T-helper 2 cell treated with Interferon-gamma antibody and Interleukin-4, amounts not matched to agents 5 μg/mL and 100 μg/mL, for 36 hours (primary cell): ENCODE measurements around the gene GMCL1.
A peak's percentile ranks its signal among the peaks of the same experiment; 100 is the strongest.
"Not testable (repeated sequence)": the region's sequence is repeated elsewhere in the genome, so short reads cannot be mapped to it uniquely, and the experiment has no call there.

Experiments used
- DNase-seq: peaks from one replicate; pipeline ENCODE4 v3.0.0; 2021; ENCODE audit warnings: low spot score
- H3K27ac Mint-ChIP-seq: one replicate; pipeline ENCODE4 v1.8.0; 2021; ENCODE audit warnings: mild to moderate bottlenecking, mixed read lengths
- H3K27me3 Mint-ChIP-seq: one replicate; pipeline ENCODE4 v1.8.0; 2021; ENCODE audit warnings: low read depth, mixed read lengths
- H3K36me3 Mint-ChIP-seq: one replicate; pipeline ENCODE4 v1.8.0; 2021; ENCODE audit warnings: low read depth, mixed read lengths
- H3K4me1 Mint-ChIP-seq: one replicate; pipeline ENCODE4 v1.8.0; 2021; ENCODE audit warnings: low read depth, mixed read lengths
- H3K4me3 Mint-ChIP-seq: one replicate; pipeline ENCODE4 v1.8.0; 2022; ENCODE audit warnings: mild to moderate bottlenecking, moderate library complexity, mixed read lengths
- H3K9me3 Mint-ChIP-seq: one replicate; pipeline ENCODE4 v1.8.0; 2021; ENCODE audit warnings: mixed read lengths

The GMCL1 gene

DNA sequence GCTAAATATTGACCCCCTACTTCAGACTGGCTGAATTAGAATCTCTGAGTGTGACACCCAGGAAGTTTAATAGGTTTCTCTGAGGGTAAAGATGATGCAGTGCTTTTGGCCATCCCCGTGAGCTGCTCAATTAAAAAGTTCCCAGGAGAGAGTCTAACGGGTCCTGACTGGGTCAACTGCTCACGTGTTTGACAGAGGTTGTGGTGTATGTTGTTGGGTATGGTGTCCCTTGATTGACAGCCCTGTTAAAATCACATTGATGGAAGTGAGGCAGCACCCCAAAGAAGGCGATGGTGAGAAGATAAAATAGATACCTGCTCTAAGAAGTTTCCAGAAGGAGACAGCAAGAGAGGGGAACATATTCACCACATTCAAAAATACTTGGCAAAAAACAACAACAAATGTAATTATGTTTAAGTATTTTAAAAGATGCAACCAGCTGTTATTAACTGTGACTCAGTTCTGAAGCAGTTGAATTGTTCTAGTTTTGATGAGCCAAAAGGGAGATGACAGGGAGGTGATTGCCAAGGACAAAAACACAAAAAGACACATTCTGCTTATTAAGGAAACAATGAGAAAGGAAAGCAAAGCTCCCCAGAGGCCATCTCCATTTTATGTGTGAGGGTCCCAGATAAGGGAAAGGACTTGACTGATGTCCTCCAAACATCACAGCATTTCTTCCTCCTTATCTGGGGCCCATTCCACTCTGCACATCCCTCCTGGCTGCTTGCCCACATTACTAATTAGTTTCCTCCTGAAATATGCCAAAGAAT, 11.5 kb upstream of the GMCL1 start:
- H3K36me3 Mint-ChIP-seq: peaks cover 37% of the 10 kb centered on the region

GRCh38 chr2:69827796-69828540, 1.5 kb upstream of the GMCL1 start:
- Mint-ChIP-seq H3K4me1 (peaks cover 29% of the 10 kb centered on the region), H3K27ac (peak overlapping the region; percentile 97)
- no peak for DNase-seq

More for the DNA sequence above, 11.5 kb upstream of the GMCL1 start:
- peaks cover 14% of the 10 kb centered on the region for H3K4me1 Mint-ChIP-seq
- H3K9me3 Mint-ChIP-seq: no peaks in the 10 kb centered on the region
- H3K27ac Mint-ChIP-seq: no peak overlapping the region
- H3K4me3 Mint-ChIP-seq: no peak overlapping the region
- DNase-seq: no peak
- H3K27me3 Mint-ChIP-seq: no peaks in the 10 kb centered on the region

DNA sequence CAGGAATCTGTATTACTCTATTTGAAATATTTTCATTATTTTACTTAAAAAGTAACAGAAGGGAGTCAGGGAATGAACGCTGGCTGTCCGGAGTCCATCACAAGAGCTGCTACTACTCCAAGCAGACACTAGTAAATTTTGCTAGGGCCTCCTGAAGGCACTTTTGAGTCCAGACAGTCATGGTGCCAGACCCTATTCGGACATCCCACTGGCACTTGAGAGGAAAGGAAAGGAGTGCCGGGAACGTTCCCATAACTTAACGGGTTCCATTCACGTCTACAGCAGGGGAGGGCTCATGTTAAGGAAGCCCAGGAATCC, 563 bp upstream of the GMCL1 start:
- no peaks in the 10 kb centered on the region for H3K27me3 Mint-ChIP-seq
- peak overlapping the region; percentile 88 for H3K4me3 Mint-ChIP-seq
- H3K4me1 Mint-ChIP-seq: peaks cover 36% of the 10 kb centered on the region
- no peak for DNase-seq
- H3K9me3 Mint-ChIP-seq: no peaks in the 10 kb centered on the region
- peak overlapping the region; percentile 97 for H3K27ac Mint-ChIP-seq
- H3K36me3 Mint-ChIP-seq: peaks cover 24% of the 10 kb centered on the region

More at GRCh38 chr2:69827796-69828540, 1.5 kb upstream of the GMCL1 start:
- Mint-ChIP-seq H3K9me3 (no peaks in the 10 kb centered on the region), H3K36me3 (peaks cover 18% of the 10 kb centered on the region), H3K4me3 (peak overlapping the region; percentile 88), H3K27me3 (no peaks in the 10 kb centered on the region)

GRCh38 chr2:69830045-69830905, 815 bp downstream of the GMCL1 start:
- Mint-ChIP-seq H3K36me3 (peaks cover 33% of the 10 kb centered on the region), H3K27ac (peak overlapping the region; percentile 97), H3K4me3 (peak overlapping the region; percentile 88), H3K27me3 (no peaks in the 10 kb centered on the region), H3K9me3 (no peaks in the 10 kb centered on the region), H3K4me1 (peaks cover 48% of the 10 kb centered on the region)
- DNase-seq: peak; percentile 56

- DNase-seq, H3K9me3 Mint-ChIP-seq, H3K27me3 Mint-ChIP-seq: not testable (repeated sequence)
- peaks cover 53% of the 10 kb centered on the region for H3K4me1 Mint-ChIP-seq
- peaks cover 32% of the 10 kb centered on the region for H3K36me3 Mint-ChIP-seq
- H3K27ac Mint-ChIP-seq: peak overlapping the region; percentile 75
- peak overlapping the region; percentile 88 for H3K4me3 Mint-ChIP-seq
Measured at GRCh38 chr2:69830906-69831241, 1.4 kb downstream of the GMCL1 start.

- no peak for DNase-seq
- Mint-ChIP-seq H3K36me3 (peaks cover 34% of the 10 kb centered on the region), H3K9me3 (no peaks in the 10 kb centered on the region), H3K27me3 (no peaks in the 10 kb centered on the region), H3K27ac (peak overlapping the region; percentile 33), H3K4me3 (peak overlapping the region; percentile 88), H3K4me1 (peaks cover 58% of the 10 kb centered on the region)
Measured at GRCh38 chr2:69831354-69831905, 2.0 kb downstream of the GMCL1 start.

GRCh38 chr2:69833752-69834151, 4.3 kb downstream of the GMCL1 start:
- peaks cover 47% of the 10 kb centered on the region for H3K4me1 Mint-ChIP-seq
- no peaks in the 10 kb centered on the region for H3K9me3 Mint-ChIP-seq
- H3K27ac Mint-ChIP-seq: no peak overlapping the region
- no peak for DNase-seq
- H3K4me3 Mint-ChIP-seq: peak overlapping the region; percentile 48
- H3K27me3 Mint-ChIP-seq: no peaks in the 10 kb centered on the region
- H3K36me3 Mint-ChIP-seq: peaks cover 40% of the 10 kb centered on the region

DNA sequence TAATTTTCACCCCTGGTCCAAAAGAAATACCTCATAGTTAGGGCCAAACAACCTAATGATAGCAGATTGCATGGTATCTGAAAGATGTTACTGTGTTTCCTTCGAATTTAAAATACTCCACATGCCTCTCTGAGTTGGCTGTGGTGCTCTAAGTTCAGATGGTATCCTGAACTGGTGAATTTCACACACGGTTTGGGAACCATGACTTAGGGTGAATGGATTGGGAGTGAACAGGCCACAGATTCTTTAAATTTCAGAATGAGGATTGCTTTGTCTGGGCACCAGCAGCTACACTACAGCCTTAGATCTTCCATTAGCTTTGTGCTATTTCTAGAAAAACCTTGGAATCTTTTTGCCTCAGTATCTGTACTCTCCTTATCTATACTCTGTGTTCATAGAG, 6.2 kb downstream of the GMCL1 start:
- Mint-ChIP-seq H3K4me1 (peaks cover 44% of the 10 kb centered on the region), H3K9me3 (no peaks in the 10 kb centered on the region), H3K4me3 (no peak overlapping the region), H3K36me3 (peaks cover 47% of the 10 kb centered on the region), H3K27me3 (no peaks in the 10 kb centered on the region), H3K27ac (no peak overlapping the region)
- no peak for DNase-seq

DNA sequence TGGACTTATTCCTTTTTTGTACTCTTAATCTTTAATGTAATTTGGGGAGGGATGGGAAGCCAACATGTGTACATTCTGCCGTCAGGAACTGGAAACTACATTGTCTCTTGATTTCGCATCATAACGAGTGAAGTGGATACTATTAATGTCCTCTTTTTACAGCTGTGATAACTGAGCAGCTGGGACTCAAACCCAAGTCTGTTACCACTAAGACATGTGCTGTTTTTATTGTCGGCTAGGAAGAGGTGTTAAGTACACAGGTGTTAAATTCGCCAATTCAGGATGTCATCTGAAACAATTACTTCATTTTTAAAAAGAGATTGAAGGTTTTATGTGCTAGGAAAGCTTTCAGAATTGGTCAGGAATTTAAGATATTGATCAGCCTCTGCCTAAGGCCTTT, 6.9 kb downstream of the GMCL1 start:
- Mint-ChIP-seq H3K27me3 (no peaks in the 10 kb centered on the region), H3K4me1 (peaks cover 44% of the 10 kb centered on the region), H3K9me3 (no peaks in the 10 kb centered on the region), H3K4me3 (no peak overlapping the region), H3K27ac (no peak overlapping the region), H3K36me3 (peaks cover 48% of the 10 kb centered on the region)
- DNase-seq: no peak

- Mint-ChIP-seq H3K4me1 (peaks cover 38% of the 10 kb centered on the region), H3K36me3 (peaks cover 49% of the 10 kb centered on the region), H3K4me3 (no peak overlapping the region), H3K9me3 (no peaks in the 10 kb centered on the region), H3K27me3 (no peaks in the 10 kb centered on the region), H3K27ac (no peak overlapping the region)
- no peak for DNase-seq
Measured at GRCh38 chr2:69837533-69837932, 8.1 kb downstream of the GMCL1 start.

DNA sequence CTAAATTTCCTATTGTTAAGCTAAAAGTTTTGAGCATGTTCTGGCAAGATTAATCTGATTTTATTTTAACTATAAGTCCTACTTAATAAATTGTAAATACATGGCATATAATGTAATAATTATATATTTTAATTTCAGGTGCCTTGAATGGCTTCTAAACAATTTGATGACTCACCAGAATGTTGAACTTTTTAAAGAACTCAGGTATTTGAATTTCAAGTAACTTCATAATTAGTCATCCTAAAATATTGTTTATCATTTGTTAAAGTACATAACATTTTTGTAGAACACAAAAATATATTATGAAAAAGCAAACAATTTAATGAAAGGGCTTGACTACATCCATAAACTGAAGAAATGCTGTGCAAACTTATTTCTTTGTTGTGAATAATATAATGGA, 14.5 kb downstream of the GMCL1 start:
- Mint-ChIP-seq H3K27ac (no peak overlapping the region), H3K4me3 (no peak overlapping the region), H3K27me3 (no peaks in the 10 kb centered on the region), H3K4me1 (peaks cover 8% of the 10 kb centered on the region), H3K9me3 (no peaks in the 10 kb centered on the region), H3K36me3 (peaks cover 46% of the 10 kb centered on the region)
- DNase-seq: no peak

DNA sequence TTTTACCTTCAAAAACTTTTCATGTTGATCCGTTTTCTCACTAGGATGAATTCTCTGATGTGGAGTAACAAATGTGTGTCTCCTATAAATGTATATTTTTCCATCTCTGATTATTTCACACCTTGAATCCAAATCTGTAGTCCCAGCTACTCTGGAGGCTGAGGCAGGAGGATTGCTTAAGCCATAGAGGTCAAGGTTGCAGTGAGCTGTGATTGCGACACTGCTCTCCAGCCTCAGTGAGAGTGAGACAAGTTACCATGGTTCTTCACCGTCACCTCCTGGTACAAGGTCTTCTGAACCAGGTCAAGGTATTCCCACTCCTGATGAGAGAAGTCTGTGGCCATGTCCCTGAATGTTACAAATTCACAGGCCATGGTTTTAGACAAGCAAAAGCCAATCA, 15.1 kb downstream of the GMCL1 start:
- Mint-ChIP-seq H3K4me1 (peaks cover 8% of the 10 kb centered on the region), H3K9me3 (no peaks in the 10 kb centered on the region), H3K4me3 (no peak overlapping the region), H3K36me3 (peaks cover 47% of the 10 kb centered on the region), H3K27ac (no peak overlapping the region), H3K27me3 (no peaks in the 10 kb centered on the region)
- no peak for DNase-seq

GRCh38 chr2:69846182-69847067, 17.0 kb downstream of the GMCL1 start:
- H3K4me3 Mint-ChIP-seq: no peak overlapping the region
- H3K4me1 Mint-ChIP-seq: peaks cover 8% of the 10 kb centered on the region
- H3K27ac Mint-ChIP-seq: no peak overlapping the region
- no peaks in the 10 kb centered on the region for H3K27me3 Mint-ChIP-seq
- H3K36me3 Mint-ChIP-seq: peaks cover 44% of the 10 kb centered on the region
- no peaks in the 10 kb centered on the region for H3K9me3 Mint-ChIP-seq
- DNase-seq: no peak
